HepG2 (cell line): ENCODE measurements around the gene WDR73. TPM values are rescaled to one million over a fixed set of nuclear protein-coding genes. Genes with fewer than 3 reads are reported as not detected.

Experiments
- ATAC-seq: fragments of 200-7000 bp; cut with Tn5 transposase; 3 replicates; pipeline ENCODE4 v1.9.1; 2020; ENCODE audit warnings: mild to moderate bottlenecking, moderate library complexity
- BruUV-seq: library from RNA; stranded (reverse); fragments of 400-500 nt; replicated peaks from 2 replicates; lab custom pipeline; 2021; lab: Mats Ljungman, UMichigan
- CTCF ChIA-PET: fragments of 300-600 bp; formaldehyde crosslinking; extraction: SDS; loops from one replicate; lab custom pipeline; 2021; ENCODE audit warnings: low total read pairs, inconsistent platforms, low intra/inter-chr PET ratio; lab: Yijun Ruan, JAX
- POLR2A ChIA-PET: fragments of 350-600 bp; sonication (Branson Sonifier 250); formaldehyde crosslinking; loops from one replicate; lab custom pipeline; 2020; ENCODE audit warnings: antibody characterized with exemption, inconsistent platforms; lab: Yijun Ruan, JAX
- DNase-seq: peaks from one replicate; pipeline ENCODE4 v3.0.0-alpha.2; 2015; ENCODE audit warnings: low spot score
- FAIRE-seq: peaks from 3 replicates; lab custom pipeline; 2011; peaks lifted over from hg19 to GRCh38; lab: Jason Lieb, UNC
- H2AFZ ChIP-seq: one replicate; pipeline ENCODE4 v1.6.1; 2011; ENCODE audit warnings: low read length, inconsistent platforms
- H3K27ac ChIP-seq: fragments of 300-600 bp; 3 replicates; pipeline ENCODE4 v1.8.0; 2011; ENCODE audit warnings: mixed run types, mild to moderate bottlenecking, mixed read lengths, low read length, inconsistent platforms; ENCODE audit not compliant: insufficient read depth; ENCODE audit errors: extremely low read length
- H3K27me3 ChIP-seq, 2 experiments: fragments of 200-600 bp in 1 of 2; 2 replicates in 1 of 2; 3 replicates in 1 of 2; pipeline versions ENCODE4 v1.6.0 to v1.8.0; 2011; ENCODE audit warnings: low read length in 2 of 2, mild to moderate bottlenecking in 2 of 2, moderate library complexity in 2 of 2, inconsistent platforms in 1 of 2; ENCODE audit not compliant: insufficient read depth in 2 of 2, control insufficient read depth in 1 of 2
- H3K36me3 ChIP-seq, 2 experiments: fragments of 200-600 bp in 1 of 2; replicated peaks in 1 of 2; 2 replicates in 1 of 2; 3 replicates in 1 of 2; pipeline versions ENCODE4 v1.5.1 to v1.8.0; 2011; ENCODE audit warnings: low read length in 2 of 2, inconsistent platforms in 1 of 2; ENCODE audit not compliant: insufficient read depth in 2 of 2, control insufficient read depth in 1 of 2
- H3K4me1 ChIP-seq: 2 replicates; pipeline ENCODE4 v1.5.1; 2012; ENCODE audit warnings: low read length, inconsistent platforms; ENCODE audit not compliant: insufficient read depth
- H3K4me2 ChIP-seq: 2 replicates; pipeline ENCODE4 v1.6.0; 2011; ENCODE audit warnings: low read depth, low read length, inconsistent platforms
- H3K4me3 ChIP-seq, 3 experiments: fragments of 200-600 bp in 1 of 3; sonication (generic), shearing (Covaris generic) in 1 of 3; replicated peaks in 1 of 3; 2 replicates each; pipeline ENCODE4 v1.5.1; 2011 to 2016; ENCODE audit warnings: low read length in 3 of 3, inconsistent platforms in 2 of 3, low read depth in 2 of 3, mild to moderate bottlenecking in 2 of 3, control low read depth in 1 of 3, mixed read lengths in 1 of 3; ENCODE audit not compliant: insufficient read depth in 1 of 3
- H3K79me2 ChIP-seq: one replicate; pipeline ENCODE4 v1.6.1; 2011; ENCODE audit warnings: low read length, inconsistent platforms; ENCODE audit not compliant: insufficient read depth
- H3K9ac ChIP-seq: 2 replicates; pipeline ENCODE4 v1.6.0; 2011; ENCODE audit warnings: mild to moderate bottlenecking, low read depth, low read length, inconsistent platforms; ENCODE audit not compliant: insufficient read depth
- H3K9me3 ChIP-seq: 2 replicates; pipeline ENCODE4 v1.5.1; 2012; ENCODE audit warnings: mild to moderate bottlenecking, low read length
- H4K20me1 ChIP-seq: 2 replicates; pipeline ENCODE4 v1.6.0; 2011; ENCODE audit warnings: inconsistent platforms, mild to moderate bottlenecking, low read length, moderate library complexity; ENCODE audit not compliant: insufficient read depth
- IKZF5 ChIP-seq: IDR thresholded peaks from 2 replicates; pipeline ENCODE4 v1.6.1; 2018; ENCODE audit warnings: missing genetic modification reagents, mild to moderate bottlenecking, missing compliant biosample characterization
- JDP2 ChIP-seq: sonication (generic); formaldehyde crosslinking; IDR thresholded peaks from 2 replicates; pipeline ENCODE4 v1.8.1; 2022; ENCODE audit warnings: missing genetic modification reagents, borderline replicate concordance
- JUN ChIP-seq: sonication (generic); formaldehyde crosslinking; IDR thresholded peaks from 2 replicates; pipeline ENCODE4 v1.4.0; 2020; ENCODE audit warnings: mild to moderate bottlenecking, missing genetic modification reagents
- NR2F1 ChIP-seq, 2 experiments: fragments of 450-650 bp in 1 of 2; formaldehyde crosslinking in 1 of 2; IDR thresholded peaks; 2 replicates each; pipeline versions ENCODE4 v1.5.0 to v1.6.1; 2016 to 2020; ENCODE audit warnings: mild to moderate bottlenecking in 1 of 2, missing compliant biosample characterization in 1 of 2, missing genetic modification reagents in 1 of 2, moderate library complexity in 1 of 2
- PRMT3 ChIP-seq: sonication (generic); formaldehyde crosslinking; IDR thresholded peaks from 2 replicates; pipeline ENCODE4 v1.8.1; 2022; ENCODE audit warnings: low read depth, mild to moderate bottlenecking, moderate library complexity, missing genetic modification reagents, borderline replicate concordance
- REXO4 ChIP-seq: sonication (generic); formaldehyde crosslinking; IDR thresholded peaks from 2 replicates; pipeline ENCODE4 v1.8.0; 2022; ENCODE audit warnings: missing genetic modification reagents, mild to moderate bottlenecking, borderline replicate concordance
- SNAPC2 ChIP-seq: sonication (generic); formaldehyde crosslinking; IDR thresholded peaks from 2 replicates; pipeline ENCODE4 v1.8.1; 2022; ENCODE audit warnings: mild to moderate bottlenecking, missing genetic modification reagents
- SOX6 ChIP-seq, 2 experiments: fragments of 450-650 bp in 1 of 2; sonication (generic) in 1 of 2; formaldehyde crosslinking in 1 of 2; IDR thresholded peaks; 2 replicates each; pipeline versions ENCODE4 v1.4.0 to v1.6.1; 2017 to 2020; ENCODE audit warnings: antibody characterized with exemption in 1 of 2, mild to moderate bottlenecking in 1 of 2, missing genetic modification reagents in 1 of 2
- SRSF4 ChIP-seq: fragments of 200-400 bp; formaldehyde crosslinking; IDR thresholded peaks from one replicate; pipeline ENCODE4 v1.6.1; 2018; ENCODE audit warnings: mild to moderate bottlenecking, low read depth, low read length, moderate library complexity; ENCODE audit not compliant: poor library complexity, severe bottlenecking
- ZBTB21 ChIP-seq: sonication (generic); formaldehyde crosslinking; IDR thresholded peaks from 2 replicates; pipeline ENCODE4 v1.4.0; 2020; ENCODE audit warnings: missing genetic modification reagents
- ZMYM3 ChIP-seq: sonication (generic); formaldehyde crosslinking; IDR thresholded peaks from 2 replicates; pipeline ENCODE4 v1.5.1; 2020; ENCODE audit warnings: mild to moderate bottlenecking, missing genetic modification reagents
- ZNF234 ChIP-seq: sonication (generic); formaldehyde crosslinking; conservative IDR thresholded peaks from 2 replicates; pipeline ENCODE4 v1.5.1; 2020; ENCODE audit warnings: mild to moderate bottlenecking, missing genetic modification reagents
- ZNF274 ChIP-seq: sonication (generic); formaldehyde crosslinking; IDR thresholded peaks from 2 replicates; pipeline ENCODE4 v1.5.1; 2020; ENCODE audit warnings: mild to moderate bottlenecking, missing genetic modification reagents
- ZNF619 ChIP-seq: sonication (generic); formaldehyde crosslinking; IDR thresholded peaks from 2 replicates; pipeline ENCODE4 v1.4.0; 2020; ENCODE audit warnings: mild to moderate bottlenecking, missing genetic modification reagents
- ZNF792 ChIP-seq: IDR thresholded peaks from 2 replicates; pipeline ENCODE4 v1.6.1; 2016
- WGBS: methylation state at CpG from one replicate; pipeline ENCODE4 v1.1.6; 2017; ENCODE audit warnings: low lambda C conversion rate; 5-methylcytosine and 5-hydroxymethylcytosine counted together
- in situ Hi-C: cut with HindIII; loops from 2 replicates; pipeline ENCODE4 v1.10.0; 2017; ENCODE audit warnings: low pct_unique_long_range_greater_than_20kb; ENCODE audit not compliant: extremely low pct_ligation_motif_present
- intact Hi-C: fragments of 100-400 bp; cut with micrococcal nuclease; formaldehyde crosslinking; loops from one replicate; pipeline ENCODE4 v1.10.0; 2022; ENCODE audit not compliant: unreplicated experiment
- polyA plus RNA-seq, 8 experiments: library from polyadenylated mRNA; depleted of rRNA in 3 of 8; stranded (reverse) in 7 of 8; unstranded in 1 of 8; fragments of >200 nt; fragmentation: Illumina TruSeq in 4 of 8; extraction: Trizol in 4 of 8; gene quantifications; 2 replicates each; pipeline versions ENCODE4 v1.2.1 to v1.2.3, GENCODE V29; 2011 to 2016; ENCODE audit warnings: low read depth in 4 of 8, missing spikeins in 1 of 8, mixed read lengths in 1 of 8; ENCODE audit not compliant: insufficient read depth in 1 of 8
- total RNA-seq, 5 experiments: library from RNA; depleted of rRNA; stranded (reverse); fragments of >200 nt; fragmentation: Illumina TruSeq; extraction: Trizol; gene quantifications; 2 replicates each; pipeline ENCODE4 v1.2.3, GENCODE V29; 2016; ENCODE audit warnings: low read depth in 1 of 5

WDR73 gene
- total and polyA plus RNA-seq, 2 of the 13 experiments (the other 11 are each of a cell fraction or from before 2014, with no cell fraction given), result 20.0 to 35.5 TPM

- no peak for TF ChIP-seq JDP2 (CRISPR knock-in tag)
- TF ChIP-seq JUN (CRISPR knock-in tag), result no peak
- no peak for TF ChIP-seq ZBTB21 (CRISPR knock-in tag)
- TF ChIP-seq SOX6 (IDR thresholded peaks at IDR 0.05), result no peak
- no peak for TF ChIP-seq SOX6 (CRISPR knock-in tag; IDR thresholded peaks at IDR 0.05)
- 0 out of 2 replicates have a peak, but pooled peaks have one; percentile 76 for TF ChIP-seq SNAPC2 (CRISPR knock-in tag)
- TF ChIP-seq NR2F1 (CRISPR knock-in tag; IDR thresholded peaks at IDR 0.05), result no peak
- TF ChIP-seq ZNF234 (CRISPR knock-in tag), result 0 out of 2 replicates have a peak, but pooled peaks have one; percentile 44
- 0 out of 2 replicates have a peak, but pooled peaks have one; percentile 38 for TF ChIP-seq REXO4 (CRISPR knock-in tag)
- no peak for TF ChIP-seq ZNF619 (CRISPR knock-in tag)
- no peak for TF ChIP-seq SRSF4
- TF ChIP-seq PRMT3 (CRISPR knock-in tag), result no peak
Measured at GRCh38 chr15:84600331-84600686, 53.8 kb downstream of the WDR73 start (continued).

GRCh38 chr15:84599906-84600305 lies 54.2 kb downstream of the WDR73 start:
- 16% methylated on average over 10 of the region's 10 CpGs for WGBS
- ATAC-seq, result no peak
- Histone ChIP-seq H3K4me1 (peaks cover 60% of the 10 kb centered on the region), H3K27me3 (no peaks in the 10 kb centered on the region; a peak in 1 of 5 replicates), H4K20me1 (no peaks in the 10 kb centered on the region), H3K9ac (peak overlapping the region; percentile 10; the same call in 1 of the 2 replicates), H3K9me3 (no peaks in the 10 kb centered on the region), H2AFZ (no peak overlapping the region), H3K4me3 (peak overlapping the region; percentile 41 to 98 (median 78); a peak in 5 of 6 replicates), H3K27ac (no peak overlapping the region), H3K36me3 (peaks cover 1 to 7% of the 10 kb centered on the region in 2 experiments; a peak in 1 of 5 replicates), H3K79me2 (peaks cover 28% of the 10 kb centered on the region), H3K4me2 (peak overlapping the region; percentile 94)
- DNase-seq, result no peak
- no TSS peak for BruUV-seq
- intact Hi-C loops (loop anchor here (1.0 to 5.0 kb wide), 5 partner anchors 12 to 147 kb away; partner anchors contain the start of genes NMB, WDR73 and ZNF592), in situ Hi-C loops (loop anchor here (5.0 to 10.0 kb wide), 2 partner anchors 37 to 325 kb away; no protein-coding TSS in a partner anchor)
- ChIA-PET POLR2A (interaction anchor here (0.8 to 2.9 kb wide), 9 partner anchors 11 to 220 kb away, joined by 3 to 34 read pairs (median 9); partner anchors contain the start of genes NMB and WDR73), CTCF (interaction anchor here (0.8 to 4.1 kb wide), 3 partner anchors 38 to 245 kb away, joined by 3 to 34 read pairs (median 25); partner anchors contain the start of gene NMB)
- TF ChIP-seq ZNF792 (no peak), ZNF274 (CRISPR knock-in tag) (no peak), ZMYM3 (0 out of 2 replicates have a peak, but pooled peaks have one; percentile 7), IKZF5 (CRISPR knock-in tag) (no peak)
- FAIRE-seq, result no peak
